ENCODE results near the gene RASEF.

DNA sequence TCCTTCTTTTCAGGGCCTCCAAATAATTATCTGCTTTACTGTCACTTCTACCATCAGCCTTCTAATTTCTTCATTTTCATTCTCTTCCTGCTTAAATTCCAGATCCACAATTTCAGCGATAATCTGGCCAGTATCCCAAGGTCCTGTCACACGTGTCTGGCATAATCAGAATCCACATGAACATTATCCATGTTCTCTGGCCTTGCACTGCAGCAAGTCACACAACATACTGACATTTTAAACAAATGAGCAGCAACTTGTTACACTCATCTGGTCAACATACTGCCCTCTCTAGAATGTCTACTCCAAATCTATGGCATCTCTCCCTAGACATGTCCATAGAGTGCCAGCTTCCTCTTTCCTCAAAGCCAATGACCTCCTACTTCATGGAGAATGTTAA lies 43.8 kb upstream of the RASEF start:
- TF ChIP-seq, protein P1, sequence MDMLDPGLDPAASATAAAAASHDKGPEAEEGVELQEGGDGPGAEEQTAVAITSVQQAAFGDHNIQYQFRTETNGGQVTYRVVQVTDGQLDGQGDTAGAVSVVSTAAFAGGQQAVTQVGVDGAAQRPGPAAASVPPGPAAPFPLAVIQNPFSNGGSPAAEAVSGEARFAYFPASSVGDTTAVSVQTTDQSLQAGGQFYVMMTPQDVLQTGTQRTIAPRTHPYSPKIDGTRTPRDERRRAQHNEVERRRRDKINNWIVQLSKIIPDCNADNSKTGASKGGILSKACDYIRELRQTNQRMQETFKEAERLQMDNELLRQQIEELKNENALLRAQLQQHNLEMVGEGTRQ (IDR thresholded peaks at IDR 0.05; ENCODE audit: low read depth, low read length), result no peak
- TF ChIP-seq, protein P2, sequence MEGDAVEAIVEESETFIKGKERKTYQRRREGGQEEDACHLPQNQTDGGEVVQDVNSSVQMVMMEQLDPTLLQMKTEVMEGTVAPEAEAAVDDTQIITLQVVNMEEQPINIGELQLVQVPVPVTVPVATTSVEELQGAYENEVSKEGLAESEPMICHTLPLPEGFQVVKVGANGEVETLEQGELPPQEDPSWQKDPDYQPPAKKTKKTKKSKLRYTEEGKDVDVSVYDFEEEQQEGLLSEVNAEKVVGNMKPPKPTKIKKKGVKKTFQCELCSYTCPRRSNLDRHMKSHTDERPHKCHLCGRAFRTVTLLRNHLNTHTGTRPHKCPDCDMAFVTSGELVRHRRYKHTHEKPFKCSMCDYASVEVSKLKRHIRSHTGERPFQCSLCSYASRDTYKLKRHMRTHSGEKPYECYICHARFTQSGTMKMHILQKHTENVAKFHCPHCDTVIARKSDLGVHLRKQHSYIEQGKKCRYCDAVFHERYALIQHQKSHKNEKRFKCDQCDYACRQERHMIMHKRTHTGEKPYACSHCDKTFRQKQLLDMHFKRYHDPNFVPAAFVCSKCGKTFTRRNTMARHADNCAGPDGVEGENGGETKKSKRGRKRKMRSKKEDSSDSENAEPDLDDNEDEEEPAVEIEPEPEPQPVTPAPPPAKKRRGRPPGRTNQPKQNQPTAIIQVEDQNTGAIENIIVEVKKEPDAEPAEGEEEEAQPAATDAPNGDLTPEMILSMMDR (conservative IDR thresholded peaks at IDR 0.05; ENCODE audit: low read depth, low read length), result no peak
